ENCODE measurements around the gene SYTL2.

DNA sequence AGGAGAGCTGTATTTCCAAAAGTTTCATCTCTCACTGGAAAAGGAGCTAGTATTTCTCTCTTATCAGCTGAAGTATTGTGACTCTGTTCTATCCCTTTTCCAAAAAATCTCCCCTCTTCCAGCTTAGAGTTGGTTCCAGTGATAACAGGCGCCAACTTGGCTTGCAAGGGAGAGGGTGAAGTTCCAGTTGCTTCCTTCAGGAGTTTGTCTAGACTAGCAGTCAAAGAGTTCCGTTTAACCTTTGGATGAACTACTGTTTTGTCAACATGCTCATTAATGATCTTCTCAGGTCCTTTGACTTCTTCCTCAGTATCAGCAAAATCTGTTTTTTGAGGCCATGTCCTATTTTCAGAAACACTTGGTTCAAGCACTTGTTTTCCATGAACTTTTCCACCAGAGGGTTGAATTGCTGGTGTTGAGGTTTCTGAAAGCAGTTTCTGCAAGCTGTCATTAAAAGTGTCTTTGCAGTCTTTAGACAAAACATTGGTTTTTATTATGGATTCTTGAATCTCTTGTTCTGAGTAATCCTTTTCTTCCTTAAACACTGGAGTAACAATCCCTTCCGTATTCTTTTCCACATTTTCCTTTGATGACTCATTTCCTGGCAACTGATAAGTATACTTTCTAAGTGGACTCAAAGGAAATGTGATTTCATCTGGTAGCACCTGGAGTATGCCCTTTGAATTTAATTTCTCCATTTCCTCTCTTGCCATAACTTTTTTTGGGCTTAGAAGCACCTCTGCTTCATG lies 85.3 kb downstream of the SYTL2 start:
- TF ChIP-seq, protein P1, sequence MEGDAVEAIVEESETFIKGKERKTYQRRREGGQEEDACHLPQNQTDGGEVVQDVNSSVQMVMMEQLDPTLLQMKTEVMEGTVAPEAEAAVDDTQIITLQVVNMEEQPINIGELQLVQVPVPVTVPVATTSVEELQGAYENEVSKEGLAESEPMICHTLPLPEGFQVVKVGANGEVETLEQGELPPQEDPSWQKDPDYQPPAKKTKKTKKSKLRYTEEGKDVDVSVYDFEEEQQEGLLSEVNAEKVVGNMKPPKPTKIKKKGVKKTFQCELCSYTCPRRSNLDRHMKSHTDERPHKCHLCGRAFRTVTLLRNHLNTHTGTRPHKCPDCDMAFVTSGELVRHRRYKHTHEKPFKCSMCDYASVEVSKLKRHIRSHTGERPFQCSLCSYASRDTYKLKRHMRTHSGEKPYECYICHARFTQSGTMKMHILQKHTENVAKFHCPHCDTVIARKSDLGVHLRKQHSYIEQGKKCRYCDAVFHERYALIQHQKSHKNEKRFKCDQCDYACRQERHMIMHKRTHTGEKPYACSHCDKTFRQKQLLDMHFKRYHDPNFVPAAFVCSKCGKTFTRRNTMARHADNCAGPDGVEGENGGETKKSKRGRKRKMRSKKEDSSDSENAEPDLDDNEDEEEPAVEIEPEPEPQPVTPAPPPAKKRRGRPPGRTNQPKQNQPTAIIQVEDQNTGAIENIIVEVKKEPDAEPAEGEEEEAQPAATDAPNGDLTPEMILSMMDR (IDR thresholded peaks at IDR 0.05), result no peak
- no peak for TF ChIP-seq POLR2AphosphoS5 (IDR thresholded peaks at IDR 0.05)
